H1 (cell line): ENCODE measurements around the gene ZNF277. TPM values are rescaled to one million over a fixed set of nuclear protein-coding genes. Genes with fewer than 3 reads are reported as not detected.

Experiments
- polyA plus RNA-seq, 7 experiments: library from polyadenylated mRNA; depleted of rRNA in 3 of 7; stranded (reverse) in 5 of 7; unstranded in 2 of 7; fragments of >200 nt in 5 of 7; fragments of 200-250 nt in 2 of 7; gene quantifications; 1 replicate in 5 of 7; 2 replicates in 1 of 7; 4 replicates in 1 of 7; pipeline versions ENCODE4 v1.2.1 to v1.2.3, GENCODE V29; 2011 to 2013; ENCODE audit warnings: missing spikeins in 2 of 7, mixed read lengths in 2 of 7
- total RNA-seq: library from RNA; stranded (reverse); fragmentation: NEBNext Ultra II Directional; extraction: Animal tissue kit (Norgen Biotek cat#: 25700); gene quantifications from 2 replicates; pipeline ENCODE4 v1.2.1, GENCODE V29; 2021
- TF ChIP-seq, protein P1 (sequence below), 3 experiments: IDR thresholded peaks; 1 replicate in 2 of 3; 2 replicates in 1 of 3; pipeline versions ENCODE4 v1.5.1 to v1.6.1; 2011; ENCODE audit warnings: low read length in 3 of 3, mild to moderate bottlenecking in 3 of 3, inconsistent platforms in 2 of 3, low read depth in 1 of 3, moderate library complexity in 1 of 3; ENCODE audit not compliant: insufficient read depth in 1 of 3; ENCODE audit errors: control extremely low read depth in 1 of 3

The ZNF277 gene
- total and polyA plus RNA-seq, 2 of the 8 experiments (the other 6 are each of a cell fraction or from before 2014, with no cell fraction given): 5.1 to 21.7 TPM

DNA sequence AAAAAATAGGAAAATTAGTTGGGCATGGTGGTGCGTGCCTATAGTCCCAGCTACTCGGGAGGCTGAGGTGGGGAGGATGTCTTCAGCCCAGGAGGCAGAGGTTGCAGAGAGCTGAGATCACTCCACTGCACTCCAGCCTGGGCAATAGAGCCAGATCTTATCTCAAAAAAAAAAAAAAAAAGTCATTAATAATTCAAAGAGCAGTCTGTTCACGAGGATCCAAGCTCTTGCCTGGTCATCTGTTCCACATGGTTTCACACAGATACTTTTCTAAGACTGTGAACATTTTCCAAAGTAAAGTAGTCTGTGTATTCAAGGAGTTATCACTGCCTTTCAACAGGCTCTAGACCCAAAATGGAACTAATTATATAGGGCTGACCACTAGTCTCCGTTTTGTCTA is 86.9 kb downstream of the ZNF277 start (continued):
- TF ChIP-seq, protein P1, sequence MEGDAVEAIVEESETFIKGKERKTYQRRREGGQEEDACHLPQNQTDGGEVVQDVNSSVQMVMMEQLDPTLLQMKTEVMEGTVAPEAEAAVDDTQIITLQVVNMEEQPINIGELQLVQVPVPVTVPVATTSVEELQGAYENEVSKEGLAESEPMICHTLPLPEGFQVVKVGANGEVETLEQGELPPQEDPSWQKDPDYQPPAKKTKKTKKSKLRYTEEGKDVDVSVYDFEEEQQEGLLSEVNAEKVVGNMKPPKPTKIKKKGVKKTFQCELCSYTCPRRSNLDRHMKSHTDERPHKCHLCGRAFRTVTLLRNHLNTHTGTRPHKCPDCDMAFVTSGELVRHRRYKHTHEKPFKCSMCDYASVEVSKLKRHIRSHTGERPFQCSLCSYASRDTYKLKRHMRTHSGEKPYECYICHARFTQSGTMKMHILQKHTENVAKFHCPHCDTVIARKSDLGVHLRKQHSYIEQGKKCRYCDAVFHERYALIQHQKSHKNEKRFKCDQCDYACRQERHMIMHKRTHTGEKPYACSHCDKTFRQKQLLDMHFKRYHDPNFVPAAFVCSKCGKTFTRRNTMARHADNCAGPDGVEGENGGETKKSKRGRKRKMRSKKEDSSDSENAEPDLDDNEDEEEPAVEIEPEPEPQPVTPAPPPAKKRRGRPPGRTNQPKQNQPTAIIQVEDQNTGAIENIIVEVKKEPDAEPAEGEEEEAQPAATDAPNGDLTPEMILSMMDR (IDR thresholded peaks at IDR 0.05; ENCODE audit: control extremely low read depth in 1 of 3, insufficient read depth in 1 of 3, low read depth in 1 of 3, low read length in 3 of 3): no peak
- TF ChIP-seq, all 59 proteins: peak for 0
